ENCODE measurements around the gene RBPMS2.

The RBPMS2 gene

DNA sequence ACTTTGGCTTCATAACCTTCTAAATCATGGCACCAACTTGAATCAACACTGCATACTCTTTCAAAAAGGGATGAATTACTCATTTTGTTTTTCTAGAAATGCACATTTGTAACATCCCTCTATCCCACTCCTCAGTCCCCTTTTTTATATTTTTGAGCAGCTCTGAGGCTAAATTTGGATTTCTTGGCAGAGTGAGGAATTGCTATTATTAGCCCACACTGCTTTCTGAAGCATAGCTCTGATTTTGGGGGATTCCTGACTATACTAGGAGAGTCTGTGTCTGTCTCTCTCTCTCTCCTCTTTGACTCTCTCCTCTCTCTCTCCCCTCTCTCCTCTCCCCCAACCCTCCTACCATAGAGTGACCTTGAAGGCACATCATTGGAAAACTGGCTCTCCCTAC lies 76.6 kb downstream of the RBPMS2 start:
- no peak overlapping the region for H3K4me3 ChIP-seq (ENCODE audit: low read depth, low read length)
- DNase-seq (ENCODE audit: low read depth, low spot score) = no peak
- TF ChIP-seq, protein P1, sequence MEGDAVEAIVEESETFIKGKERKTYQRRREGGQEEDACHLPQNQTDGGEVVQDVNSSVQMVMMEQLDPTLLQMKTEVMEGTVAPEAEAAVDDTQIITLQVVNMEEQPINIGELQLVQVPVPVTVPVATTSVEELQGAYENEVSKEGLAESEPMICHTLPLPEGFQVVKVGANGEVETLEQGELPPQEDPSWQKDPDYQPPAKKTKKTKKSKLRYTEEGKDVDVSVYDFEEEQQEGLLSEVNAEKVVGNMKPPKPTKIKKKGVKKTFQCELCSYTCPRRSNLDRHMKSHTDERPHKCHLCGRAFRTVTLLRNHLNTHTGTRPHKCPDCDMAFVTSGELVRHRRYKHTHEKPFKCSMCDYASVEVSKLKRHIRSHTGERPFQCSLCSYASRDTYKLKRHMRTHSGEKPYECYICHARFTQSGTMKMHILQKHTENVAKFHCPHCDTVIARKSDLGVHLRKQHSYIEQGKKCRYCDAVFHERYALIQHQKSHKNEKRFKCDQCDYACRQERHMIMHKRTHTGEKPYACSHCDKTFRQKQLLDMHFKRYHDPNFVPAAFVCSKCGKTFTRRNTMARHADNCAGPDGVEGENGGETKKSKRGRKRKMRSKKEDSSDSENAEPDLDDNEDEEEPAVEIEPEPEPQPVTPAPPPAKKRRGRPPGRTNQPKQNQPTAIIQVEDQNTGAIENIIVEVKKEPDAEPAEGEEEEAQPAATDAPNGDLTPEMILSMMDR (IDR thresholded peaks at IDR 0.05; ENCODE audit: low read depth, low read length) = no peak
- in situ Hi-C loops (cut with HindIII; ENCODE audit: low sequenced_read_pairs) = no loop called here

DNA sequence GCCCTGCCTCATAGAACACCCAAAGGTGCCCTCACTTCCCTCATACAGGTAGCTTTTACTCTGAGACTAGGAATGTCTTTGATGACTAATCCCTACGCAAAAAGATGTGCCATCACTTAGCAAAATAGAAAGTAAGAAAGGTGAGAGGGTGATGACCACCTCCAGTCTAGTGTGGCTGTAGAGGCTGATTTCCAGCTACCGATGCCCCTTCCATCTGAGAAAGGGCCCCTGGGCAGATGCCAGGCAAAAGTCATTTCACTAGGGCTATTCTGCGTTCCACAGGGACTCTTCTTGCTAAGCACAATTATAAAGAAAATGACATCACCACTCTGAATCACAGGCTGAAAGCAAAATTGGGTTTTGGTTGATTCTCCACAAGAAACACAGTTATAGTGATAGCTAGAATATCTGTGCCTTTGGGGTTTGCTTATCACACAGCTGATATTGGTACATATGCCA lies 77.4 kb downstream of the RBPMS2 start:
- in situ Hi-C loops (cut with HindIII; ENCODE audit: low sequenced_read_pairs) = no loop called here
- peak; percentile 42 for DNase-seq (ENCODE audit: low read depth, low spot score)
- TF ChIP-seq, protein P1 (IDR thresholded peaks at IDR 0.05; ENCODE audit: low read depth, low read length) = no peak
- no peak overlapping the region for H3K4me3 ChIP-seq (ENCODE audit: low read depth, low read length)

DNA sequence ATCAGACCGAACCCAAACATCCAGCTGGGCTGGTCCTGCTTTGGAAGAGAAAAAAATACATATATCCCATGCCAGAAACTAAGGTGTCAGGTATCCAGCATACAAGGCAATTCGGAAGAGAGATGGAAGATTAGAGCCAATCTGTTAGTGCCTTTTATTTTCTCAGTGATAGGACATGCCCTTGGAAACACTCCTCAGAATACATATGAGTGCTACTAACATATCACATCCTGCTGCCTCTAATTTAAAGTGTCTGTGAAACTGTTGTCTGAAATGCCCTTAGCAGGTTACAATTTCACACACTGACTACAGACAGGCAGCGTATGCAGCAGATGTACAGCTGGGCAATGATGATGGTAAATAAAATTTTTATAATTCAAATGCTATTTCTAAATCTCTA lies 78.9 kb downstream of the RBPMS2 start:
- TF ChIP-seq, protein P1 (IDR thresholded peaks at IDR 0.05; ENCODE audit: low read depth, low read length) = no peak
- H3K4me3 ChIP-seq (ENCODE audit: low read depth, low read length) = no peak overlapping the region
- DNase-seq (ENCODE audit: low read depth, low spot score) = no peak
- in situ Hi-C loops (cut with HindIII; ENCODE audit: low sequenced_read_pairs) = no loop called here

DNA sequence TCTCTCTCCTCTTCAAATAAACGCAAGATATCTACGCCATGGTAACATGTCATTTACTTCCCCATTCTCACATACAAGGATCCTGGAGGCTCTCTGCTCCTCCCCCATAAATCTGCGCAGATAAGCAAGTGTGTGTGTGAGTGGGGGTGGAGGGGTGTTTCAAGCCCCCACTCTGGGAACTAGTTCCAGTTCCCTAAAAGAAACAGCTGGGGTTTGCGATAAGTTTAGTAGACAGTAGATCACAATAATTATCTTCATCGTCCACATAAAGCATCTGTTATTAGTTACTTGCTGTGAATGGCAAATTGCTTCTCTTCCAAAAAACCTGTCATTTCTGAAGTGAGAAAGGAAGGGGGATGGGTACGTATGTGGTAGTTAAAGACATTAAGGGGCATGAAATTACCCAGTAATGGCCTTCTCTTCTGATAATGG lies 79.8 kb downstream of the RBPMS2 start:
- TF ChIP-seq, protein P1 (IDR thresholded peaks at IDR 0.05; ENCODE audit: low read depth, low read length) = no peak

DNA sequence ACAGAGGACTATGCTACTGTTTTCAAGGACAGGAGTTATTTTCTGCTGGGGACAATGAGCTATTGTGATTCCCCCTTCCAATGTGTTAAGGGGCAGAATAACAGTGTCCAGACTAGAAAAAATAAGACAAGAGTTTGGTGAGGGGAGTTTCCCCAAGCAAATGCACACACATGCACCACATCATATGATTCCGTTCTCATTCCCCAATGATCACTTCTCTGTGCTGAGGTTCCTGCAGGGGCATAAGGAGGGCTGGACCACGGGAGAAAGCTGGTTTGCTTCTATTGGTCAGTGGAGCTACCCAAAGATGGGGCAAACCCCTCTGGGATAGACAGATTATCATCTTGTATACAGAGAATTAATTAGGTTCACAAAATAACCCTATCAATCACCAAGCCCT lies 80.6 kb downstream of the RBPMS2 start:
- no peak for DNase-seq (ENCODE audit: low read depth, low spot score)
- TF ChIP-seq, protein P1 (IDR thresholded peaks at IDR 0.05; ENCODE audit: low read depth, low read length) = no peak
- H3K4me3 ChIP-seq (ENCODE audit: low read depth, low read length) = no peak overlapping the region
- in situ Hi-C loops (cut with HindIII; ENCODE audit: low sequenced_read_pairs) = no loop called here

More for the DNA sequence above, 79.8 kb downstream of the RBPMS2 start:
- DNase-seq (ENCODE audit: low read depth, low spot score) = no peak
- H3K4me3 ChIP-seq (ENCODE audit: low read depth, low read length) = no peak overlapping the region
- in situ Hi-C loops (cut with HindIII; ENCODE audit: low sequenced_read_pairs) = no loop called here

DNA sequence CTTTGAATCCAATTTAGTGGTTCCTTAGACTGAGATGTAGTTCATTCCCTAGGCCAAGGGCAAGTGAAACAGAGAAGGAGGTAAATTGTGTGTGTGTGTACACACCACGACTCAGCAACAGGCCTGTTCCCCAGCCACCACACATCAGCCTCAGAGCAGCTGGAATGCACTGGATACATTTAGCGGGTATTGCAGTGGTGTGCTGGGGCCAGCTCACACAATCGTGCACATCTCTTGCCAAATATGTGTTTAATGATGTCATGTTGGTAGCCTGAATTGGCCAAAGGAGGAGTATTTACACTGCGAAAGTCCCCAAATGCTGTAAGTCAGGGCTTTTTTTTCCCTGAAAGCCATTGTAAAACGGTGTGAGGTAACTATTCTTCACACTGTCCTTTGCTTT lies 82.3 kb downstream of the RBPMS2 start:
- TF ChIP-seq, protein P1 (IDR thresholded peaks at IDR 0.05; ENCODE audit: low read depth, low read length) = no peak
- in situ Hi-C loops (cut with HindIII; ENCODE audit: low sequenced_read_pairs) = no loop called here
- peak; percentile 83 for DNase-seq (ENCODE audit: low read depth, low spot score)
- no peak overlapping the region for H3K4me3 ChIP-seq (ENCODE audit: low read depth, low read length)

Data from astrocyte of the spinal cord (primary cell).